HG03521 (cell line): ENCODE results near the gene SPEG.

Source experiments
- ATAC-seq: cut with Tn5 transposase; IDR thresholded peaks from one replicate; pipeline ENCODE4 v1.9.1; 2021; ENCODE audit warnings: mild to moderate bottlenecking, moderate library complexity; ENCODE audit not compliant: unreplicated experiment

Gene SPEG

GRCh38 chr2:219525533-219526232, 91.0 kb downstream of the SPEG start:
- ATAC-seq, result no peak

- ATAC-seq, result no peak
Measured at GRCh38 chr2:219526320-219527075, 91.9 kb downstream of the SPEG start.

GRCh38 chr2:219527076-219527394, 92.4 kb downstream of the SPEG start:
- no peak for ATAC-seq

GRCh38 chr2:219527472-219527871, 92.8 kb downstream of the SPEG start:
- no peak for ATAC-seq

- ATAC-seq, result peak; percentile 84
Measured at GRCh38 chr2:219530048-219530963, 95.7 kb downstream of the SPEG start.

- ATAC-seq, result no peak
Measured at GRCh38 chr2:219531639-219532377, 97.2 kb downstream of the SPEG start.

GRCh38 chr2:219532378-219532649, 97.7 kb downstream of the SPEG start:
- ATAC-seq, result no peak

GRCh38 chr2:219533930-219534661, 99.5 kb downstream of the SPEG start:
- no peak for ATAC-seq

GRCh38 chr2:219536425-219536824, 101.8 kb downstream of the SPEG start:
- no peak for ATAC-seq

GRCh38 chr2:219536967-219537366, 102.3 kb downstream of the SPEG start:
- ATAC-seq, result no peak

GRCh38 chr2:219537657-219538488, 103.2 kb downstream of the SPEG start:
- ATAC-seq, result no peak

GRCh38 chr2:219538504-219538951, 103.9 kb downstream of the SPEG start:
- no peak for ATAC-seq

- ATAC-seq, result no peak
Measured at GRCh38 chr2:219538956-219539788, 104.5 kb downstream of the SPEG start.

- ATAC-seq, result no peak
Measured at GRCh38 chr2:219539926-219540678, 105.5 kb downstream of the SPEG start.

- no peak for ATAC-seq
Measured at GRCh38 chr2:219540784-219541504, 106.3 kb downstream of the SPEG start.

GRCh38 chr2:219541611-219542180, 107.1 kb downstream of the SPEG start:
- ATAC-seq, result peak; percentile 29
